ENCODE data around the gene SLC5A2.

SLC5A2 gene

DNA sequence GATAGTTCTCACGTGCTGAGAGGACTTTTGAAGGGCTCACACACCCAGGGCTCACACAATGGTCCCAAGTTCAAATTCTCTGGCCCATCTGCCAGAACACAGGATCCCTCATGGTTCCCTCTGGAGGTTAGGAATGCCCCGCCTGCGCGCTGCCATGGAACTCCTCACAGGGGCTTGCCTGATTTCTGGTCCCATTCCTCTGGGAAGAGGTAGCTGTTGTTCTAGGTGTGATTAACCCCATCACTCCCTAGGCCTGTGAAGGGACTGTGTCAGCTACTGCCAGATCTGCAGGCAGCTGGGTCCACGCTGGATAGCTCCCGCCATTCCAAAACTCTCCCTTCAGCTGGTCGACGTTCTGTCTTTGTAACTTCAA, 25.9 kb upstream of the SLC5A2 start (continued):
- TF ChIP-seq, protein P1, sequence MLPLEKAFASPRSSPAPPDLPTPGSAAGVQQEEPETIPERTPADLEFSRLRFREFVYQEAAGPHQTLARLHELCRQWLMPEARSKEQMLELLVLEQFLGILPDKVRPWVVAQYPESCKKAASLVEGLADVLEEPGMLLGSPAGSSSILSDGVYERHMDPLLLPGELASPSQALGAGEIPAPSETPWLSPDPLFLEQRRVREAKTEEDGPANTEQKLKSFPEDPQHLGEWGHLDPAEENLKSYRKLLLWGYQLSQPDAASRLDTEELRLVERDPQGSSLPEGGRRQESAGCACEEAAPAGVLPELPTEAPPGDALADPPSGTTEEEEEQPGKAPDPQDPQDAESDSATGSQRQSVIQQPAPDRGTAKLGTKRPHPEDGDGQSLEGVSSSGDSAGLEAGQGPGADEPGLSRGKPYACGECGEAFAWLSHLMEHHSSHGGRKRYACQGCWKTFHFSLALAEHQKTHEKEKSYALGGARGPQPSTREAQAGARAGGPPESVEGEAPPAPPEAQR (tag by site-specific recombination; IDR thresholded peaks at IDR 0.05): no peak

DNA sequence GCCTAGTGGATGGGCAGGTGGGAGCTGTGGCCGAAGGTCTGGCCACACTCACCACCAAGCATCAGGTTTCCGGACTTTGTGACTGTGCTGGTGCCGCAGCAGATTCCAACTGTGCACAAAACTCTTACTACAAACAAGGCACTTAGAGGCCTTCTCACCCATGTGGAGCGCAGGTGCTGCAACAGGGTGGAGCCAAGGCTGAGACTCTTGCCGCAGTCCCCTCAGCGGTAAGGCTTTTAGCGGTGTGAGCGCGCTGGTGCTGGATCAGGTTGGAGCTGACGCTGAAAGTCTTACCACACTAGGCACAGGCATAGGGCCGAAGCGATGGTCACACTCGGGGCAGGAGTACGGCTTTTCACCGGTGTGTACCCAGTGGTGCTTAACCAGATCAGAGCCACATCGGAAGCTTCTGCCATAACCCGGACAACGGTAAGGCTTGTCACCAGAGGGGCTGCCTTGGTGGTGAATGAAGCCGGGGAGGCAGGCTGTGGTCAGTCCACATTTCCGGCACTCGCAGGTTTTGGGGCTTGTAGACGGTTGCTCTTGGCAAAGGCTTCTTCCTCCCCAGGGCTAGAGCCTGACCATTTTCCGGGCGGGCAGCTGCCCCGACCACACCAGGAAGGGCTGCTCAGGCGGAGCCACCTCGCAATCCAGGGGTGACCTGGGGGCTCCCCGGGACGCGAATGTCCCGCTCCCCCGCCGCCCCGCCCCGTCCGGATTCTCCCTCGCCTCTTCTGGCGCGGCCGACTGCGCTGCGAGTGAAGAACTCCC, 24.7 kb upstream of the SLC5A2 start:
- H3K4me3 ChIP-seq (ENCODE audit: low read depth, low read length): peak overlapping the region; percentile 85
- ChIA-PET CTCF (interaction anchor here (0.5 to 1.4 kb wide), 7 partner anchors 13 to 52 kb away, joined by 3 to 6 read pairs (median 3); no protein-coding TSS in a partner anchor), POLR2A (interaction anchor here (0.6 to 2.3 kb wide), 9 partner anchors 13 to 415 kb away, joined by 3 to 16 read pairs (median 3); partner anchors contain the start of genes FUS, TGFB1I1, ZNF267 and ZNF843)
- peaks cover 0 to 36% of the 10 kb centered on the region in 2 experiments; a peak in 2 of 3 replicates for H3K36me3 ChIP-seq (ENCODE audit: control insufficient read depth in 2 of 2, insufficient read depth in 1 of 2, low read length in 2 of 2)
- peak overlapping the region; percentile 83 for H3K27ac ChIP-seq (ENCODE audit: extremely low read depth, low read depth, low read length)
- peaks cover 9% of the 10 kb centered on the region for H3K4me1 ChIP-seq (ENCODE audit: control insufficient read depth, insufficient read depth, low read length)
- no peaks in the 10 kb centered on the region for H3K9me3 ChIP-seq (ENCODE audit: control insufficient read depth, insufficient read depth, low read depth, low read length)
- TF ChIP-seq, protein P2, sequence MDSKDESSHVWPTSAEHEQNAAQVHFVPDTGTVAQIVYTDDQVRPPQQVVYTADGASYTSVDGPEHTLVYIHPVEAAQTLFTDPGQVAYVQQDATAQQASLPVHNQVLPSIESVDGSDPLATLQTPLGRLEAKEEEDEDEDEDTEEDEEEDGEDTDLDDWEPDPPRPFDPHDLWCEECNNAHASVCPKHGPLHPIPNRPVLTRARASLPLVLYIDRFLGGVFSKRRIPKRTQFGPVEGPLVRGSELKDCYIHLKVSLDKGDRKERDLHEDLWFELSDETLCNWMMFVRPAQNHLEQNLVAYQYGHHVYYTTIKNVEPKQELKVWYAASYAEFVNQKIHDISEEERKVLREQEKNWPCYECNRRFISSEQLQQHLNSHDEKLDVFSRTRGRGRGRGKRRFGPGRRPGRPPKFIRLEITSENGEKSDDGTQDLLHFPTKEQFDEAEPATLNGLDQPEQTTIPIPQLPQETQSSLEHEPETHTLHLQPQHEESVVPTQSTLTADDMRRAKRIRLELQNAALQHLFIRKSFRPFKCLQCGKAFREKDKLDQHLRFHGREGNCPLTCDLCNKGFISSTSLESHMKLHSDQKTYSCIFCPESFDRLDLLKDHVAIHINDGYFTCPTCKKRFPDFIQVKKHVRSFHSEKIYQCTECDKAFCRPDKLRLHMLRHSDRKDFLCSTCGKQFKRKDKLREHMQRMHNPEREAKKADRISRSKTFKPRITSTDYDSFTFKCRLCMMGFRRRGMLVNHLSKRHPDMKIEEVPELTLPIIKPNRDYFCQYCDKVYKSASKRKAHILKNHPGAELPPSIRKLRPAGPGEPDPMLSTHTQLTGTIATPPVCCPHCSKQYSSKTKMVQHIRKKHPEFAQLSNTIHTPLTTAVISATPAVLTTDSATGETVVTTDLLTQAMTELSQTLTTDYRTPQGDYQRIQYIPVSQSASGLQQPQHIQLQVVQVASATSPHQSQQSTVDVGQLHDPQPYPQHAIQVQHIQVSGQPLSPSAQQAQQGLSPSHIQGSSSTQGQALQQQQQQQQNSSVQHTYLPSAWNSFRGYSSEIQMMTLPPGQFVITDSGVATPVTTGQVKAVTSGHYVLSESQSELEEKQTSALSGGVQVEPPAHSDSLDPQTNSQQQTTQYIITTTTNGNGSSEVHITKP (tag by site-specific recombination; IDR thresholded peaks at IDR 0.05): peak; percentile 99
- TF ChIP-seq, protein P3, sequence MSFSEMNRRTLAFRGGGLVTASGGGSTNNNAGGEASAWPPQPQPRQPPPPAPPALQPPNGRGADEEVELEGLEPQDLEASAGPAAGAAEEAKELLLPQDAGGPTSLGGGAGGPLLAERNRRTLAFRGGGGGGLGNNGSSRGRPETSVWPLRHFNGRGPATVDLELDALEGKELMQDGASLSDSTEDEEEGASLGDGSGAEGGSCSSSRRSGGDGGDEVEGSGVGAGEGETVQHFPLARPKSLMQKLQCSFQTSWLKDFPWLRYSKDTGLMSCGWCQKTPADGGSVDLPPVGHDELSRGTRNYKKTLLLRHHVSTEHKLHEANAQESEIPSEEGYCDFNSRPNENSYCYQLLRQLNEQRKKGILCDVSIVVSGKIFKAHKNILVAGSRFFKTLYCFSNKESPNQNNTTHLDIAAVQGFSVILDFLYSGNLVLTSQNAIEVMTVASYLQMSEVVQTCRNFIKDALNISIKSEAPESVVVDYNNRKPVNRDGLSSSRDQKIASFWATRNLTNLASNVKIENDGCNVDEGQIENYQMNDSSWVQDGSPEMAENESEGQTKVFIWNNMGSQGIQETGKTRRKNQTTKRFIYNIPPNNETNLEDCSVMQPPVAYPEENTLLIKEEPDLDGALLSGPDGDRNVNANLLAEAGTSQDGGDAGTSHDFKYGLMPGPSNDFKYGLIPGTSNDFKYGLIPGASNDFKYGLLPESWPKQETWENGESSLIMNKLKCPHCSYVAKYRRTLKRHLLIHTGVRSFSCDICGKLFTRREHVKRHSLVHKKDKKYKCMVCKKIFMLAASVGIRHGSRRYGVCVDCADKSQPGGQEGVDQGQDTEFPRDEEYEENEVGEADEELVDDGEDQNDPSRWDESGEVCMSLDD (tag by site-specific recombination; IDR thresholded peaks at IDR 0.05): no peak
- TF ChIP-seq, protein P4, sequence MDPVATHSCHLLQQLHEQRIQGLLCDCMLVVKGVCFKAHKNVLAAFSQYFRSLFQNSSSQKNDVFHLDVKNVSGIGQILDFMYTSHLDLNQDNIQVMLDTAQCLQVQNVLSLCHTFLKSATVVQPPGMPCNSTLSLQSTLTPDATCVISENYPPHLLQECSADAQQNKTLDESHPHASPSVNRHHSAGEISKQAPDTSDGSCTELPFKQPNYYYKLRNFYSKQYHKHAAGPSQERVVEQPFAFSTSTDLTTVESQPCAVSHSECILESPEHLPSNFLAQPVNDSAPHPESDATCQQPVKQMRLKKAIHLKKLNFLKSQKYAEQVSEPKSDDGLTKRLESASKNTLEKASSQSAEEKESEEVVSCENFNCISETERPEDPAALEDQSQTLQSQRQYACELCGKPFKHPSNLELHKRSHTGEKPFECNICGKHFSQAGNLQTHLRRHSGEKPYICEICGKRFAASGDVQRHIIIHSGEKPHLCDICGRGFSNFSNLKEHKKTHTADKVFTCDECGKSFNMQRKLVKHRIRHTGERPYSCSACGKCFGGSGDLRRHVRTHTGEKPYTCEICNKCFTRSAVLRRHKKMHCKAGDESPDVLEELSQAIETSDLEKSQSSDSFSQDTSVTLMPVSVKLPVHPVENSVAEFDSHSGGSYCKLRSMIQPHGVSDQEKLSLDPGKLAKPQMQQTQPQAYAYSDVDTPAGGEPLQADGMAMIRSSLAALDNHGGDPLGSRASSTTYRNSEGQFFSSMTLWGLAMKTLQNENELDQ (tag by site-specific recombination; IDR thresholded peaks at IDR 0.05; ENCODE audit: low read depth): no peak
- TF ChIP-seq, protein P5, sequence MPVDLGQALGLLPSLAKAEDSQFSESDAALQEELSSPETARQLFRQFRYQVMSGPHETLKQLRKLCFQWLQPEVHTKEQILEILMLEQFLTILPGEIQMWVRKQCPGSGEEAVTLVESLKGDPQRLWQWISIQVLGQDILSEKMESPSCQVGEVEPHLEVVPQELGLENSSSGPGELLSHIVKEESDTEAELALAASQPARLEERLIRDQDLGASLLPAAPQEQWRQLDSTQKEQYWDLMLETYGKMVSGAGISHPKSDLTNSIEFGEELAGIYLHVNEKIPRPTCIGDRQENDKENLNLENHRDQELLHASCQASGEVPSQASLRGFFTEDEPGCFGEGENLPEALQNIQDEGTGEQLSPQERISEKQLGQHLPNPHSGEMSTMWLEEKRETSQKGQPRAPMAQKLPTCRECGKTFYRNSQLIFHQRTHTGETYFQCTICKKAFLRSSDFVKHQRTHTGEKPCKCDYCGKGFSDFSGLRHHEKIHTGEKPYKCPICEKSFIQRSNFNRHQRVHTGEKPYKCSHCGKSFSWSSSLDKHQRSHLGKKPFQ (tag by site-specific recombination; IDR thresholded peaks at IDR 0.05): 0 out of 2 replicates have a peak, but pooled peaks have one; percentile 45
- no peak for TF ChIP-seq ZFHX2 (tag by site-specific recombination; conservative IDR thresholded peaks at IDR 0.05)
- TF ChIP-seq, protein P6, sequence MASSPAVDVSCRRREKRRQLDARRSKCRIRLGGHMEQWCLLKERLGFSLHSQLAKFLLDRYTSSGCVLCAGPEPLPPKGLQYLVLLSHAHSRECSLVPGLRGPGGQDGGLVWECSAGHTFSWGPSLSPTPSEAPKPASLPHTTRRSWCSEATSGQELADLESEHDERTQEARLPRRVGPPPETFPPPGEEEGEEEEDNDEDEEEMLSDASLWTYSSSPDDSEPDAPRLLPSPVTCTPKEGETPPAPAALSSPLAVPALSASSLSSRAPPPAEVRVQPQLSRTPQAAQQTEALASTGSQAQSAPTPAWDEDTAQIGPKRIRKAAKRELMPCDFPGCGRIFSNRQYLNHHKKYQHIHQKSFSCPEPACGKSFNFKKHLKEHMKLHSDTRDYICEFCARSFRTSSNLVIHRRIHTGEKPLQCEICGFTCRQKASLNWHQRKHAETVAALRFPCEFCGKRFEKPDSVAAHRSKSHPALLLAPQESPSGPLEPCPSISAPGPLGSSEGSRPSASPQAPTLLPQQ (tag by site-specific recombination; IDR thresholded peaks at IDR 0.05): 0 out of 2 replicates have a peak, but pooled peaks have one; percentile 14
- no peak for TF ChIP-seq ZNF792 (tag by site-specific recombination; IDR thresholded peaks at IDR 0.05)
- TF ChIP-seq ZIC2 (tag by site-specific recombination; IDR thresholded peaks at IDR 0.05): peak; percentile 52; the same call in 1 of the 2 replicates
- peak; percentile 3; the same call in 1 of the 2 replicates for TF ChIP-seq ZNF561 (tag by site-specific recombination; IDR thresholded peaks at IDR 0.05; ENCODE audit: borderline replicate concordance)
- no peak for TF ChIP-seq WT1 (tag by site-specific recombination; IDR thresholded peaks at IDR 0.05)
- no peak for TF ChIP-seq ZNF23 (tag by site-specific recombination; IDR thresholded peaks at IDR 0.05; ENCODE audit: borderline replicate concordance)
- peak; percentile 94 for TF ChIP-seq SCRT2 (tag by site-specific recombination; IDR thresholded peaks at IDR 0.05)
- peak; percentile 39 for TF ChIP-seq SP3 (tag by site-specific recombination; IDR thresholded peaks at IDR 0.05)
- no peak for TF ChIP-seq REPIN1 (tag by site-specific recombination; IDR thresholded peaks at IDR 0.05; ENCODE audit: low read depth)
- TF ChIP-seq ZXDB (tag by site-specific recombination; IDR thresholded peaks at IDR 0.05): peak; percentile 56; the same call in 1 of the 2 replicates
- TF ChIP-seq, protein P7, sequence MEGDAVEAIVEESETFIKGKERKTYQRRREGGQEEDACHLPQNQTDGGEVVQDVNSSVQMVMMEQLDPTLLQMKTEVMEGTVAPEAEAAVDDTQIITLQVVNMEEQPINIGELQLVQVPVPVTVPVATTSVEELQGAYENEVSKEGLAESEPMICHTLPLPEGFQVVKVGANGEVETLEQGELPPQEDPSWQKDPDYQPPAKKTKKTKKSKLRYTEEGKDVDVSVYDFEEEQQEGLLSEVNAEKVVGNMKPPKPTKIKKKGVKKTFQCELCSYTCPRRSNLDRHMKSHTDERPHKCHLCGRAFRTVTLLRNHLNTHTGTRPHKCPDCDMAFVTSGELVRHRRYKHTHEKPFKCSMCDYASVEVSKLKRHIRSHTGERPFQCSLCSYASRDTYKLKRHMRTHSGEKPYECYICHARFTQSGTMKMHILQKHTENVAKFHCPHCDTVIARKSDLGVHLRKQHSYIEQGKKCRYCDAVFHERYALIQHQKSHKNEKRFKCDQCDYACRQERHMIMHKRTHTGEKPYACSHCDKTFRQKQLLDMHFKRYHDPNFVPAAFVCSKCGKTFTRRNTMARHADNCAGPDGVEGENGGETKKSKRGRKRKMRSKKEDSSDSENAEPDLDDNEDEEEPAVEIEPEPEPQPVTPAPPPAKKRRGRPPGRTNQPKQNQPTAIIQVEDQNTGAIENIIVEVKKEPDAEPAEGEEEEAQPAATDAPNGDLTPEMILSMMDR (tag by site-specific recombination; IDR thresholded peaks at IDR 0.05): peak; percentile 88
- TF ChIP-seq ZNF596 (tag by site-specific recombination; IDR thresholded peaks at IDR 0.05): no peak
